PC-9 (cell line): Measurements from ENCODE around the gene IGF2BP1.

Experiments used
- EZH2 ChIP-seq: fragments of 200-600 bp; sonication (generic); IDR thresholded peaks from 2 replicates; pipeline ENCODE4 v1.8.0; 2017; ENCODE audit warnings: antibody characterized with exemption, low read depth
- TF ChIP-seq, protein P1 (sequence below): fragments of 200-600 bp; sonication (generic); conservative IDR thresholded peaks from 2 replicates; pipeline ENCODE4 v1.6.1; 2017; ENCODE audit warnings: mixed run types, antibody characterized with exemption, mild to moderate bottlenecking, moderate library complexity

DNA sequence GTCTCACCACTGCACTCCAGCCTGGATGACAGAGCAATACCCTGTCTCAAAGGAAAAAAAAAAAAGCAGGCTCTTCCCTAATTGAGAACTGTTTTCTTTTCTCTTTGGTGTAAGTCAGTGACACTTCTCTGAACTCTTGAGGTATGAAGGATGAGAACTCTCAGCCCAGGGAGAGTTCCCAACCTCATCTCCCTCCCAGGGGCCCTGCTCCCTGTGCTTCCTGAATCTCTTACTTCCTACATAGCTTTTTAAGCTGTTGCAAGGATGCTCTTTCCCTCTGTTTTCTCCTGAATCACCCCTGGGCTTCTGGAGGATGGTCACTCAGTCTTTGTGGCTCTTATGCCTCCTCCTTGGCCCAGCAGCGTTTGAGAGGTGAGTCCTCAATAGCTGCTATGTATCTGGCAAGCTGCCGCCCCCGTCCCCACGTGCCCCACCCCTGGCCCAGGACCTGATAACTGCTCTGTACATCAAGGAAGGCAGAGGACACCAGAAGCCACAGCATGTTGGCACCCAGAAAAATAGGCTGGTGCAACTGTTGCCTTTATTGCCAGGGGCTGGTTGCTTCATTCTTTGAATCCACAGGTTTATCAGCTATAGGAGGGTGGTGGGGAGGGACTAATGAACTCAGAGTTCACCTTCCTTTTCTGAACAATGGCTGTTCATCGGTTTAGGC is 24.0 kb downstream of the IGF2BP1 start:
- TF ChIP-seq, protein P1, sequence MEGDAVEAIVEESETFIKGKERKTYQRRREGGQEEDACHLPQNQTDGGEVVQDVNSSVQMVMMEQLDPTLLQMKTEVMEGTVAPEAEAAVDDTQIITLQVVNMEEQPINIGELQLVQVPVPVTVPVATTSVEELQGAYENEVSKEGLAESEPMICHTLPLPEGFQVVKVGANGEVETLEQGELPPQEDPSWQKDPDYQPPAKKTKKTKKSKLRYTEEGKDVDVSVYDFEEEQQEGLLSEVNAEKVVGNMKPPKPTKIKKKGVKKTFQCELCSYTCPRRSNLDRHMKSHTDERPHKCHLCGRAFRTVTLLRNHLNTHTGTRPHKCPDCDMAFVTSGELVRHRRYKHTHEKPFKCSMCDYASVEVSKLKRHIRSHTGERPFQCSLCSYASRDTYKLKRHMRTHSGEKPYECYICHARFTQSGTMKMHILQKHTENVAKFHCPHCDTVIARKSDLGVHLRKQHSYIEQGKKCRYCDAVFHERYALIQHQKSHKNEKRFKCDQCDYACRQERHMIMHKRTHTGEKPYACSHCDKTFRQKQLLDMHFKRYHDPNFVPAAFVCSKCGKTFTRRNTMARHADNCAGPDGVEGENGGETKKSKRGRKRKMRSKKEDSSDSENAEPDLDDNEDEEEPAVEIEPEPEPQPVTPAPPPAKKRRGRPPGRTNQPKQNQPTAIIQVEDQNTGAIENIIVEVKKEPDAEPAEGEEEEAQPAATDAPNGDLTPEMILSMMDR, result no peak
- TF ChIP-seq EZH2, result no peak
